ENCODE results near the gene NFASC. TPM values are rescaled to one million over a fixed set of nuclear protein-coding genes. Genes with fewer than 3 reads are reported as not detected.

The NFASC gene
- total RNA-seq, 4 donors from 2014 or later, result 12.7 to 41.7 (median 19.2) TPM

DNA sequence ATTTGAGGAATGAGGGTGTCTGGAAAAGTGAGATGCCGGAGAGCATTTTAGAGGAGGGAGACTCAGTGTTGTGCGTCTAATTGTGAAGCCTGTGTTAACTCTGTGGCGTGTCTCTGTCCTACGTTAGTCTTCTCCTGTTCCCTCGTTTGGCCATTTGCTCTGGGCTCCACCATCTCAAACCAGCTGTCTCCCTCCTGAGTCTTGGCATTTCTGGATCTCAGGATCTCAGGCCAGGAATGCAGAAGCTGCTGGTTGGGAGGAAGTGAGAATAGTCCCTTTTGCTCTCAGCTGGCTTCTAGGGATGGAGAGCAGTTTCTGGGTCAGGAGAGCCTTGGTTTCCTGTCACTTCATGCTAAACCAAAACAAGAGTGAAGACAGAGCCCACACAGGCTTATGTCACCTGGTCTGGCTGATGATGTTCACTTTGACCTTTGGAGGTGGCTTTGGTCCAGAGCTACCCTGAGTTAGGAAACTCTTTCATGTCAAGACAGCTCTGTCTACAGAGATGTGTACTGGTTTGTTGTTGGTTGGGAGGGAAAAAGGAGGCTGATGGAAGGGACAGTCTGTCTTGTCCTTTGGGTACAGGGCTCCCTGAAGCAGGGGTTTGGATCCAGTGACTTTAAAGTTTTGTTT lies 859 bp downstream of the NFASC start:
- TF ChIP-seq, protein P1, sequence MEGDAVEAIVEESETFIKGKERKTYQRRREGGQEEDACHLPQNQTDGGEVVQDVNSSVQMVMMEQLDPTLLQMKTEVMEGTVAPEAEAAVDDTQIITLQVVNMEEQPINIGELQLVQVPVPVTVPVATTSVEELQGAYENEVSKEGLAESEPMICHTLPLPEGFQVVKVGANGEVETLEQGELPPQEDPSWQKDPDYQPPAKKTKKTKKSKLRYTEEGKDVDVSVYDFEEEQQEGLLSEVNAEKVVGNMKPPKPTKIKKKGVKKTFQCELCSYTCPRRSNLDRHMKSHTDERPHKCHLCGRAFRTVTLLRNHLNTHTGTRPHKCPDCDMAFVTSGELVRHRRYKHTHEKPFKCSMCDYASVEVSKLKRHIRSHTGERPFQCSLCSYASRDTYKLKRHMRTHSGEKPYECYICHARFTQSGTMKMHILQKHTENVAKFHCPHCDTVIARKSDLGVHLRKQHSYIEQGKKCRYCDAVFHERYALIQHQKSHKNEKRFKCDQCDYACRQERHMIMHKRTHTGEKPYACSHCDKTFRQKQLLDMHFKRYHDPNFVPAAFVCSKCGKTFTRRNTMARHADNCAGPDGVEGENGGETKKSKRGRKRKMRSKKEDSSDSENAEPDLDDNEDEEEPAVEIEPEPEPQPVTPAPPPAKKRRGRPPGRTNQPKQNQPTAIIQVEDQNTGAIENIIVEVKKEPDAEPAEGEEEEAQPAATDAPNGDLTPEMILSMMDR (IDR thresholded peaks at IDR 0.05), result no peak
- TF ChIP-seq EP300 (IDR thresholded peaks at IDR 0.05) (no peak), POLR2AphosphoS5 (IDR thresholded peaks at IDR 0.05) (no peak), POLR2A (IDR thresholded peaks at IDR 0.05) (no peak)
- H3K36me3 ChIP-seq, result no peaks in the 10 kb centered on the region
- no peak overlapping the region for H3K27ac ChIP-seq
- no peaks in the 10 kb centered on the region for H3K9me3 ChIP-seq
- no peaks in the 10 kb centered on the region for H3K4me1 ChIP-seq
- no peak for DNase-seq (ENCODE audit: low spot score in 2 of 2)
- H3K27me3 ChIP-seq, result peaks cover 21% of the 10 kb centered on the region
- no peak overlapping the region for H3K4me3 ChIP-seq
- 88% methylated on average over 5 of the region's 5 CpGs for WGBS

DNA sequence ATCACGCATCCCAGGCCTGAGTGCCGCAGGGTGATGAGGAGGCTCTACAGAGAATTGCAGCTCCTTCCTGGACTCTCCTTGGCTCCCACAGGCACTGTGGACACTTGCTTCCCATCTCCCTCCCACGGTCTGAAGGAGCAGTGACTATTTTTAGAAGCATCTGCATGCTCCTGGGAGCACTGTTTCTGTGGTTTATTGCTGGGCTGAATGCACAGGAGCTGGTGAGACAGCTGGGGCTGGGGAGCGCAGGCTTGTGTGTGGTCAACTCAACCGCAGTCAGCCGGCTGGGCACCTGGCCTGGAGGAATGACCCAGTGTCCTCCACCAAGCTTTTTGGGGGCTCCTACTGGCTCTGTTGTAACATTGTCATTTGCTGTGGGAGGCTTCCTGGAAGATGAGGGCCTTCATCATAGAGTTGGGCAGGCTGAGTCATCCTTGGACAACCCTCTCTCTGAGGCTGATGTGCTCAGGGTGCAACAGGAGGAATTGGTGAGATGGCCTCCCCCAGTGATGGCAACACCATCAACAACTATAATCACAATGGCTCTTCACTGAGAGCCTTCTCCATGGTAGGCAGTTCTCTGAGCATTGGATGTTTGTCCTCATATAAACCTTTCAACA lies 1.7 kb downstream of the NFASC start:
- Histone ChIP-seq H3K9me3 (no peaks in the 10 kb centered on the region), H3K27ac (no peak overlapping the region), H3K36me3 (no peaks in the 10 kb centered on the region), H3K4me3 (no peak overlapping the region), H3K4me1 (no peaks in the 10 kb centered on the region), H3K27me3 (peaks cover 21% of the 10 kb centered on the region)
- TF ChIP-seq POLR2AphosphoS5 (IDR thresholded peaks at IDR 0.05) (no peak), EP300 (IDR thresholded peaks at IDR 0.05) (no peak), POLR2A (IDR thresholded peaks at IDR 0.05) (no peak)
- TF ChIP-seq, protein P1 (IDR thresholded peaks at IDR 0.05), result no peak
- no peak for DNase-seq (ENCODE audit: low spot score in 2 of 2)
- 55% methylated on average over 4 of the region's 6 CpGs for WGBS

DNA sequence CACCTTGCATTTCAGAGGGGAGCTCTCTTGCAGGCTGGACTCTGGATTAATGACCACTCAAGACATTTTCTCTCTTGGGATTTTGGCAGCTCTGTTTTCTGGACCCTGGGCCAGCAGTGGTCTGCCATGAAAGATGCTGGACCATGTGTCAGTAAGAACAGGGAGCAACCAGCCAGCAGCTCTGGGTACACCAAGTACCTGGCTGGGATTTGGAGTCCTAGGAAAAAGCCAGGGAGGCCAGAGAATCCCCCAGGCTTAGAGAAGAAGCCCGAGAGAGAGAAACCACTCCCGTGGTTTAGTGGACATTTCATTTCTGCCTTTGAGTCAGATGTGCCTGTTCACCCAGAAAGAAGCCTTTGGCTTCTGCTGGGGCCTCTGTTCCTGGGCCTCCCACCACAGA lies 2.5 kb downstream of the NFASC start:
- H3K4me3 ChIP-seq, result no peak overlapping the region
- TF ChIP-seq, protein P1 (IDR thresholded peaks at IDR 0.05), result no peak
- TF ChIP-seq POLR2A (IDR thresholded peaks at IDR 0.05) (no peak), EP300 (IDR thresholded peaks at IDR 0.05) (no peak), POLR2AphosphoS5 (IDR thresholded peaks at IDR 0.05) (no peak)
- WGBS, result 63% methylated on average over 2 of the region's 2 CpGs

DNA sequence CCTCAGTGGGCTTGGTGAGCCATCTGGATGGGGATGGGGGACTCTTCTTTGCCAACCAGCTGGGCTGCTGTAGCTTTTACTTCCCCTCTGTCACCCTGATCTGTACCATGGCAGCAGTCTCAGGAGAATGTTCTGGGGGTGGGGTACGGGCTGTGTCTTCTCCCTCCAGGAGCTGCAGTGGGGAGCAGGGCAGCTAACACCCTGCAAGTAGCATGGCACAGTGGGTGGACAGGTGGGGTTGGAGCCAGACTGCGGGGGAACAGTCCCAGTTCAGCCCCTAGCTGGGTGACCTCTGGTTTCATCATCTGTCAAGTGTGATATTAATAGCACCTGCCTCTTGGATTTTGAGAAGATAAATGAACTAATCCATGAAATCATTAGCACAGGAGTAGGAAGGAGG lies 3.1 kb downstream of the NFASC start:
- no peak for DNase-seq (ENCODE audit: low spot score in 2 of 2)
- TF ChIP-seq POLR2AphosphoS5 (IDR thresholded peaks at IDR 0.05) (no peak), POLR2A (IDR thresholded peaks at IDR 0.05) (no peak), EP300 (IDR thresholded peaks at IDR 0.05) (no peak)
- TF ChIP-seq, protein P1 (IDR thresholded peaks at IDR 0.05), result no peak
- no peaks in the 10 kb centered on the region for H3K36me3 ChIP-seq
- no peaks in the 10 kb centered on the region for H3K9me3 ChIP-seq
- no peak overlapping the region for H3K27ac ChIP-seq
- peaks cover 14% of the 10 kb centered on the region for H3K27me3 ChIP-seq
- no peaks in the 10 kb centered on the region for H3K4me1 ChIP-seq
- no peak overlapping the region for H3K4me3 ChIP-seq
- WGBS, result 83% methylated on average over 2 of the region's 2 CpGs

More for the DNA sequence above, 2.5 kb downstream of the NFASC start:
- no peaks in the 10 kb centered on the region for H3K4me1 ChIP-seq
- H3K9me3 ChIP-seq, result no peaks in the 10 kb centered on the region
- no peak for DNase-seq (ENCODE audit: low spot score in 2 of 2)
- H3K36me3 ChIP-seq, result no peaks in the 10 kb centered on the region
- H3K27me3 ChIP-seq, result peaks cover 19% of the 10 kb centered on the region
- H3K27ac ChIP-seq, result no peak overlapping the region

DNA sequence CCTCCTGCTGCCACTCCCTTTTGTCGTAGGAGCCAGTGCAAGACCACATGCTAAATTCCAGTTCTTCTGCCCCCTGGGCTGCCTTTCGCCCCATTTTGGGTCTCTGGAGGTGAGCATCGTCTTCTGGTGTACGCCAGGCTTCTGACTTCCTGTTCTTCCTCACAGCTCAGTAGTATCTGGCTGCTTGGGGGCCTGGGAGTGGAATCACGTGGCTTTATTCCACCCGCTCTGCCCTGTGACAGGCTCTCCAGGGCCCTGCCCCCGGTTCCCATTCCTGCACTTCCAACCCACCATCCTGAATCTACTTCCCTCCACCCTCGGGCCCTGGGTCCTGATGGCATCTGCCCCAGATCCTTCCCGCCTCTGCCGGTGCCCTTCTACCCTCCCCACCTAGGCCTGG lies 3.6 kb downstream of the NFASC start:
- peaks cover 10% of the 10 kb centered on the region for H3K27me3 ChIP-seq
- H3K27ac ChIP-seq, result no peak overlapping the region
- H3K4me1 ChIP-seq, result no peaks in the 10 kb centered on the region
- no peaks in the 10 kb centered on the region for H3K9me3 ChIP-seq
- DNase-seq (ENCODE audit: low spot score in 2 of 2), result no peak
- no peak overlapping the region for H3K4me3 ChIP-seq
- TF ChIP-seq EP300 (IDR thresholded peaks at IDR 0.05) (no peak), POLR2AphosphoS5 (IDR thresholded peaks at IDR 0.05) (no peak), POLR2A (IDR thresholded peaks at IDR 0.05) (no peak)
- TF ChIP-seq, protein P1 (IDR thresholded peaks at IDR 0.05), result no peak
- 83% methylated on average over 10 of the region's 10 CpGs for WGBS
- H3K36me3 ChIP-seq, result no peaks in the 10 kb centered on the region

Data from suprapubic skin (tissue), 4 donors.